ENCODE results near the gene ANP32A. TPM values are rescaled to one million over a fixed set of nuclear protein-coding genes. Genes with fewer than 3 reads are reported as not detected.

ANP32A gene
- total and polyA plus RNA-seq, 2 experiments from 2014 or later, result 59.4 to 114 TPM

GRCh38 chr15:68778876-68779275 lies 41.8 kb downstream of the ANP32A start:
- no peak overlapping the region for H2AFZ ChIP-seq
- H3K27ac ChIP-seq, result no peak overlapping the region
- no peaks in the 10 kb centered on the region for H3K4me1 ChIP-seq (ENCODE audit: insufficient read depth)
- TF ChIP-seq EZH2phosphoT487 (IDR thresholded peaks at IDR 0.05; ENCODE audit: low read depth, severe bottlenecking, unreplicated experiment) (no peak), CTCF (IDR thresholded peaks at IDR 0.05; ENCODE audit: poor library complexity) (no peak), EZH2 (IDR thresholded peaks at IDR 0.05; ENCODE audit: borderline replicate concordance) (no peak)
- WGBS (ENCODE audit: low lambda C conversion rate, missing lambda C conversion rate), result 92% methylated on average over 9 of the region's 9 CpGs
- no peaks in the 10 kb centered on the region for H3K27me3 ChIP-seq
- H3K9me2 ChIP-seq (replicated peaks; ENCODE audit: insufficient read depth), result no peaks in the 10 kb centered on the region
- no peak overlapping the region for H3K4me3 ChIP-seq
- no peak for DNase-seq (ENCODE audit: low spot score)
- H3K4me2 ChIP-seq, result no peak overlapping the region
- peaks cover 4% of the 10 kb centered on the region for H3K36me3 ChIP-seq (replicated peaks; ENCODE audit: insufficient read depth, low read depth)
- H4K20me1 ChIP-seq (ENCODE audit: insufficient read depth, poor library complexity, severe bottlenecking), result no peaks in the 10 kb centered on the region
- H3K79me2 ChIP-seq, result peaks cover 2% of the 10 kb centered on the region
- H3K9me3 ChIP-seq (ENCODE audit: low read depth), result no peaks in the 10 kb centered on the region

- Histone ChIP-seq H3K4me1 (ENCODE audit: insufficient read depth) (no peaks in the 10 kb centered on the region), H3K36me3 (replicated peaks; ENCODE audit: insufficient read depth, low read depth) (no peaks in the 10 kb centered on the region), H3K4me2 (no peak overlapping the region), H2AFZ (no peak overlapping the region), H3K27ac (no peak overlapping the region), H3K27me3 (no peaks in the 10 kb centered on the region), H3K4me3 (no peak overlapping the region), H4K20me1 (ENCODE audit: insufficient read depth, poor library complexity, severe bottlenecking) (no peaks in the 10 kb centered on the region), H3K79me2 (no peaks in the 10 kb centered on the region), H3K9me3 (ENCODE audit: low read depth) (no peaks in the 10 kb centered on the region), H3K9me2 (replicated peaks; ENCODE audit: insufficient read depth) (no peaks in the 10 kb centered on the region)
- WGBS (ENCODE audit: low lambda C conversion rate, missing lambda C conversion rate), result 92% methylated on average over 10 of the region's 10 CpGs
- DNase-seq (ENCODE audit: low spot score), result no peak
- TF ChIP-seq EZH2phosphoT487 (IDR thresholded peaks at IDR 0.05; ENCODE audit: low read depth, severe bottlenecking, unreplicated experiment) (no peak), EZH2 (IDR thresholded peaks at IDR 0.05; ENCODE audit: borderline replicate concordance) (no peak), CTCF (IDR thresholded peaks at IDR 0.05; ENCODE audit: poor library complexity) (no peak)
Observed at GRCh38 chr15:68776477-68777270, 44.0 kb downstream of the ANP32A start.

GRCh38 chr15:68775671-68776476 lies 44.8 kb downstream of the ANP32A start:
- DNase-seq (ENCODE audit: low spot score), result no peak
- no peaks in the 10 kb centered on the region for H3K4me1 ChIP-seq (ENCODE audit: insufficient read depth)
- no peak for TF ChIP-seq CTCF (IDR thresholded peaks at IDR 0.05; ENCODE audit: poor library complexity)
- TF ChIP-seq EZH2phosphoT487 (IDR thresholded peaks at IDR 0.05; ENCODE audit: low read depth, severe bottlenecking, unreplicated experiment), result no peak
- TF ChIP-seq EZH2 (IDR thresholded peaks at IDR 0.05; ENCODE audit: borderline replicate concordance), result no peak
- H3K27me3 ChIP-seq, result no peaks in the 10 kb centered on the region
- whole genome bisulfite sequencing (ENCODE audit: low lambda C conversion rate, missing lambda C conversion rate), result 89% methylated on average over 8 of the region's 8 CpGs
- no peak overlapping the region for H2AFZ ChIP-seq
- no peak overlapping the region for H3K4me3 ChIP-seq
- no peaks in the 10 kb centered on the region for H3K9me2 ChIP-seq (replicated peaks; ENCODE audit: insufficient read depth)
- no peaks in the 10 kb centered on the region for H3K79me2 ChIP-seq
- no peaks in the 10 kb centered on the region for H4K20me1 ChIP-seq (ENCODE audit: insufficient read depth, poor library complexity, severe bottlenecking)
- H3K36me3 ChIP-seq (replicated peaks; ENCODE audit: insufficient read depth, low read depth), result no peaks in the 10 kb centered on the region
- H3K9me3 ChIP-seq (ENCODE audit: low read depth), result no peaks in the 10 kb centered on the region
- H3K27ac ChIP-seq, result no peak overlapping the region
- no peak overlapping the region for H3K4me2 ChIP-seq
